HG03045 (cell line): ENCODE measurements around the gene CCDC148.
"Not testable (repeated sequence)": the region's sequence is repeated elsewhere in the genome, so short reads cannot be mapped to it uniquely, and the experiment has no call there.

ENCODE experiments used
- ATAC-seq: cut with Tn5 transposase; IDR thresholded peaks from one replicate; pipeline ENCODE4 v1.9.1; 2021; ENCODE audit warnings: mild to moderate bottlenecking, moderate library complexity; ENCODE audit not compliant: unreplicated experiment

The CCDC148 gene

GRCh38 chr2:158378926-158379325, 77.6 kb downstream of the CCDC148 start:
- no peak for ATAC-seq

- ATAC-seq, result no peak
These were observed 90.2 kb downstream of the CCDC148 start for GRCh38 chr2:158366342-158366741.

GRCh38 chr2:158359846-158360245, 96.7 kb downstream of the CCDC148 start:
- no peak for ATAC-seq

GRCh38 chr2:158357699-158358098, 98.9 kb downstream of the CCDC148 start:
- no peak for ATAC-seq

- no peak for ATAC-seq
These were observed 99.4 kb downstream of the CCDC148 start for GRCh38 chr2:158357122-158357521.

DNA sequence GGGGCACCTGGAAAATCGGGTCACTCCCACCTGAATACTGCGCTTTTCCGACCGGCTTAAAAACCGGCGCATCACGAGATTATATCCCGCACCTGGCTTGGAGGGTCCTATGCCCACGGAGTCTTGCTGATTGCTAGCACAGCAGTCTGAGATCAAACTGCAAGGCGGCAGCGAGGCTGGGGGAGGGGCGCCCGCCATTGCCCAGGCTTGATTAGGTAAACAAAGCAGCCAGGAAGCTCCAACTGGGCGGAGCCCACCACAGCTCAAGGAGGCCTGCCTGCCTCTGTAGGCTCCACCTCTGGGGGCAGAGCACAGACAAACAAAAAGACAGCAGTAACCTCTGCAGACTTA, 105.1 kb downstream of the CCDC148 start:
- ATAC-seq, result not testable (repeated sequence)

GRCh38 chr2:158350751-158351465, 105.6 kb downstream of the CCDC148 start:
- ATAC-seq, result not testable (repeated sequence)

GRCh38 chr2:158346032-158346431, 110.5 kb downstream of the CCDC148 start:
- no peak for ATAC-seq

GRCh38 chr2:158339513-158339912, 117.0 kb downstream of the CCDC148 start:
- no peak for ATAC-seq

DNA sequence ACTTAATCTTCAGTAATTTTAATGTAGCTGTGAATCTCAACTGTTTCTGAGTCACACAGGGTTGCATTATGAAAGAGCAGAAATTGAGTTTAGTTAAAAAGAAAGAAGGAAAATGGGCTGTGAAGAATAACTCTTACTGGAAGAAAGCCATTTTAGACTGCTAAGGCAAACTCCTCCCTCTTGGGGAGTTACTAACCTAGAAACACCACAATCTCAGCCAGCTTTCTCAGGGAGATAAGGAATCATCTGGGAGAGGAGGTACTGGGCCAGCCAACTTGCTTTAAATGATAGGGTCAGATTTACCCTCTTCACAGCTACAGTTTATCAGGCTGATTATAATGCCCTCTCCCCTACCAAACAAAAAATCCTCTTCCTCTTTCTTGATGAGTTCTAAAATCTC, 119.5 kb downstream of the CCDC148 start:
- no peak for ATAC-seq

DNA sequence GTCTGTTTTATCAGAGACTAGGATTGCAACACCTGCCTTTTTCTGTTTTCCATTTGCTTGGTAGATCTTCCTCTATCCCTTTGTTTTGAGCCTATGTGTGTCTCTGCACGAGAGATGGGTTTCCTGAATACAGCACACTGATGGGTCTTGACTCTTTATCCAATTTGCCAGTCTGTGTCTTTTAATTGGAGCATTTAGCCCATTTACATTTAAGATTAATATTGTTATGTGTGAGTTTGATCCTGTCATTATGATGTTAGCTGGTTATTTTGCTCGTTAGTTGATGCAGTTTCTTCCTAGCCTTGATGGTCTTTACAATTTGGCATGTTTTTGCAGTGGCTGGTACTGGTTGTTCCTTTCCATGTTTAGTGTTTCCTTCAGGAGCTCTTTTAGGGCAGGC, 124.8 kb downstream of the CCDC148 start:
- not testable (repeated sequence) for ATAC-seq

GRCh38 chr2:158325782-158326340, 130.7 kb downstream of the CCDC148 start:
- ATAC-seq, result no peak

DNA sequence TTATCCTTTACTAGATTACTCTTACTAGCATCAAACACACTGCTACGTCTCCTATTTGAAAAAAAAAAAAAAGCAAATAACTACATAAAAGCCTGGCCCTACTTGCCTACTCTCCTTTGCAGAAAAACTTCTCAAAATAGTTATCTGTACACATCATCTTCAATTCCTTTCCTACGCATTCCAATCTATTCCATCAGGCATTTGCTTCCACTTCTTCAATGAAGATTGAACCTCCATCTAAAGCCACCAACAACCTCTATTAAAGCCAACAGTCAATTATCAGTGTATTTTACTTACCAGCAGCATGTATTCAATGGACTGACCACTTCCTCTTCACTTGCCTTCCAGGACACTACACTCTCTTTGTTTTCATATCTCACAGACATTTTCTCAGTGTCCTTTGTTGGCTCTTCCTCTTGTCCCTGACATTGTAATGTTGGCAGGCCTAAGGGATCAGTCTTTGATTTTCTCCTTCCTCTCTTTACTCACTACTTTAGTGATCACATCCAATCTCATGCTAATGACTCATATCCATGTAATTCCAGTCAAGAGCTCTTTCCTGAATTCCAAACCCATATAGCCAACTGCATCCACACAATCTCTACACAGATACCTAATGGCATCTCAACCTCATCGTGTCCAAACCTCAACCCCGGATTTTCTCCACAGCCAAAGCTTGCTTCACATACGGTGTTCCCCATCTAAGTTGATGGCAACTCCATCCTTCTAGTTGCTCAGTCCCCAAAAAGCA, 131.3 kb downstream of the CCDC148 start:
- ATAC-seq, result no peak

GRCh38 chr2:158323381-158323780, 133.2 kb downstream of the CCDC148 start:
- ATAC-seq, result no peak

DNA sequence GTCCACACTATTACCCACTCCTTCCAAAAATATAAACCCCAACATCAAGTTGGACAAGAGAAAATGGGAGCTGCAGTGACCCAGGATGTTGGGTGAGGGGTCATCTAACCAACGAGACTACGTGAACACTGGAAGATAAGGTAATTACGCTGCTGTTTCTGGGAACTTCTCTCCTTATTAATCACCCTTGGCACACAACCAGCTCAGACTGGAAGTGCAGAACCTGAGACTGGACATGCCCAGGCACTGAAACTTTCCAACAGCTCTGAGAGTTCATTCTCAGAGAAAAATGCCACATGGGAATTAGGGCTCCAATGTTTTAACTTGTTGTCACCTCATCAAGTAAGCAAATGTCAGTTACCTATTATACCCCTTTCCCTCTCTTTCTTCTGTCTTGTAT, 135.3 kb downstream of the CCDC148 start:
- ATAC-seq, result no peak

DNA sequence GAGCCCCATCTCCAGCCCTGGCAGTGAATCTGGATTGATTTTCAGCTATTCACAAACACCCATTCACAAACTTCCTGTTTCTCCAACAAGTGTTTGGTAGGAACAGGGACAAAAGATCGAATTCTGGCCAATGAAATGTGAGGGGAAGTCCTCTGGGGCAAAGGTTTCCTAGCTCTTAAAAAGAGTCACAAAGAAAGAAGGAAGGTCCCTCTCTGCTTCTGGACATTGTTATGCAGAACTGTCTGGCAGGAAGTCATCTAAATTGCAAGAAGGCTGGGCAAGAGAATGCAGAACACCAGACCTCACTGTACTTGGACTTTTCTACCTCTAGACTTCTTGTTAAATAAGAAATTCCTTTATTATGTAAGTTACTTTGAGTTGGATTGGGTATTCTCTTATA, 137.3 kb downstream of the CCDC148 start:
- ATAC-seq, result no peak

DNA sequence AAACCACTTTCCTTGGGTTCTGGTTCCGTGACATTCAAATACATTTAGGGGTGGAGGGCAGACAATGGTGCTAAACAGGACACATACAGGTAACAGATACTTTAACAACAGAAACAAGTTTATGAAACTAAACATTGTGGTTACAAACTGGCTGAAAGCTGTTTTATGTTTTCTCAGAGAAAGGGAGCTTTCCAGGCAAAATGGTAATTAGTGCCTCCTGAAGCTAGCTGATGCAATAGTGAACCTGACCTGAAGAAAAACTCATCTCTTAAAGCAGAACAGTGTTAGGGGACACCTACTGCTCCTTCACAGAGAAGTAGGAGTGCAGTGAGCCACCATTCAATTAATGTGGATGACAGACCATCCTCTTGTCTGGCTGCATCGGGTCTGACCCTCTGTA, 138.9 kb downstream of the CCDC148 start:
- ATAC-seq, result no peak

GRCh38 chr2:158315803-158316414, 140.6 kb downstream of the CCDC148 start:
- ATAC-seq, result no peak

GRCh38 chr2:158315000-158315399, 141.6 kb downstream of the CCDC148 start:
- ATAC-seq, result no peak

- no peak for ATAC-seq
These were observed 142.8 kb downstream of the CCDC148 start for GRCh38 chr2:158313734-158314133.

GRCh38 chr2:158312981-158313380, 143.6 kb downstream of the CCDC148 start:
- ATAC-seq, result no peak

DNA sequence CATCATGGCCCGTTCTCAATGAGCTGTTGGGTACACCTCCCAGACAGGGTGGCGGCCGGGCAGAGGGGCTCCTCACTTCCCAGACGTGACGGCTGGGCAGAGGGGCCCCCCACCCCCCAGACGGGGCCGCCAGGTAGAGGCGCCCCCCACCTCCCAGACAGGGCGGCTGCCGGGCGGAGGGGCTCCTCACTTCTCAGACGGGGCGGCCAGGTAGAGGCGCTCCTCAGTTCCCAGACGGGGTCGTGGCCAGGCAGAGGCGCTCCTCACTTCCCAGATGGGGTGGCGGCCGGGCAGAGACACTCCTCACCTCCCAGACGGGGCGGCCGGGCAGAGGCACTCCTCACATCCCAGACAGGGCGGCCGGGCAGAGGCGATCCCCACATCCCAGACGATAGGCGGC, 146.1 kb downstream of the CCDC148 start:
- not testable (repeated sequence) for ATAC-seq
